Measurements from ENCODE around the gene CUEDC2.
A peak's percentile ranks its signal among the peaks of the same experiment; 100 is the strongest.

Gene CUEDC2

GRCh38 chr10:102424145-102424544 lies 8.2 kb downstream of the CUEDC2 start:
- TF ChIP-seq ZNF274 (IDR thresholded peaks at IDR 0.05; ENCODE audit: low read depth, low read length), result no peak
- H3K4me3 ChIP-seq (ENCODE audit: low read length), result no peak overlapping the region

DNA sequence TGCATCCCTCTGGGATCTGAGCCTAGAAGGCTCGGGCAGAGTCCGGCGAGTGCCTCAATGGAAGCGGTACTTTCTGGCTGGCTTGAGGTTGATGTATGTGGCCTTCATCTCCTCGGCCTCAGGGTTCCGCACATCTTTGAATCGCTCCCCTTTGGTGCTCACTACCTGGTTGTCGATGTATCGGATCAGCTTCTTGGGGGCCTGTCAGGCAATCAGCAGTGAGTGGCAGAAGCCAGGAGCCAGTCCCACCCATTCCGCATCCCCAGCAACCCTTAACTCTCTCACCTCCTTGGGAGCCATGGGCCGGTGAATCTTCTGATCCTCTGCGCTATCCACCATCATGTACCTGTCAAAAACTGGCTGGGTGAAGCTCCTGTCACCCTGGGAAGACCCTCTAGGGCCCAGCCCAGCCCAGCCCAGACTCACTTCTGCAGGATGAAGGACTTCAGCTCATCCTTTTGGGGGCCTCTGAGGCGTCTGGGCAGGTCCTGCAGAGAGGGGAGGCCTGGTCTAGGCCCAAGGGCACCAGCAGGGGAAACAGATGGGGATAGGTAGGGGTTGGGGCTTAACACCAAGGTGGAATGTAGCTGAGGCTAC lies 8.9 kb downstream of the CUEDC2 start:
- H3K4me3 ChIP-seq (ENCODE audit: low read length), result no peak overlapping the region
- TF ChIP-seq ZNF274 (IDR thresholded peaks at IDR 0.05; ENCODE audit: low read depth, low read length), result no peak

DNA sequence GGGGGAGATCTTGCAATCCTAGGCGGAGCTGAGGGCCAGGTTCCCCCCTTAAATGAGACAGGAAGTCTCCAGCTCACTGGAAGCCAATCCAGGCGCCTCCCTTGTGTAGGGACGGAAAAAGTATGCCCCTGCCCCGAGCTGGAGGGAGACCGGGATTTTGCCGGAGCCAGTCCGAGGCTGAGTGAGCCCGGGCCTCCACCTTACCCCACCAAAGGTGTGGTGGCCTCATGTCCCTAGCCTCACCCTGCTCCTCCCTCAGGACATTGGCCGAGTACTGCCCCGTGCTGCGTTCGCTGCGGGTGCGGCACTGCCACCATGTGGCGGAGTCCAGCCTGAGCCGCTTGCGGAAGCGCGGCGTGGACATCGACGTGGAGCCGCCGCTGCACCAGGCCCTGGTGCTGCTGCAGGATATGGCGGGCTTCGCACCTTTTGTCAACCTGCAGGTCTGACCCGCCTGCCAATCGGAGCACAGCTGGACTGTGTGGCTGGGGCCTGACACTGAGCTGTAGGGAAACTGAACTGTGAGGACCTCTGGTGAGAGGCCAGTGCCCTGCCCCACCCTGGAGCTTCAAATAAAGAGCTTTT lies 9.7 kb downstream of the CUEDC2 start:
- peak overlapping the region; percentile 74; the same call in 1 of the 2 replicates for H3K4me3 ChIP-seq (ENCODE audit: low read length)
- TF ChIP-seq ZNF274 (IDR thresholded peaks at IDR 0.05; ENCODE audit: low read depth, low read length), result no peak

- peak overlapping the region; percentile 74 for H3K4me3 ChIP-seq (ENCODE audit: low read length)
- TF ChIP-seq ZNF274 (IDR thresholded peaks at IDR 0.05; ENCODE audit: low read depth, low read length), result no peak
Measured at GRCh38 chr10:102421757-102422512, 10.4 kb downstream of the CUEDC2 start.

GRCh38 chr10:102421507-102421756 lies 10.9 kb downstream of the CUEDC2 start:
- TF ChIP-seq ZNF274 (IDR thresholded peaks at IDR 0.05; ENCODE audit: low read depth, low read length), result no peak
- H3K4me3 ChIP-seq (ENCODE audit: low read length), result peak overlapping the region; percentile 74

DNA sequence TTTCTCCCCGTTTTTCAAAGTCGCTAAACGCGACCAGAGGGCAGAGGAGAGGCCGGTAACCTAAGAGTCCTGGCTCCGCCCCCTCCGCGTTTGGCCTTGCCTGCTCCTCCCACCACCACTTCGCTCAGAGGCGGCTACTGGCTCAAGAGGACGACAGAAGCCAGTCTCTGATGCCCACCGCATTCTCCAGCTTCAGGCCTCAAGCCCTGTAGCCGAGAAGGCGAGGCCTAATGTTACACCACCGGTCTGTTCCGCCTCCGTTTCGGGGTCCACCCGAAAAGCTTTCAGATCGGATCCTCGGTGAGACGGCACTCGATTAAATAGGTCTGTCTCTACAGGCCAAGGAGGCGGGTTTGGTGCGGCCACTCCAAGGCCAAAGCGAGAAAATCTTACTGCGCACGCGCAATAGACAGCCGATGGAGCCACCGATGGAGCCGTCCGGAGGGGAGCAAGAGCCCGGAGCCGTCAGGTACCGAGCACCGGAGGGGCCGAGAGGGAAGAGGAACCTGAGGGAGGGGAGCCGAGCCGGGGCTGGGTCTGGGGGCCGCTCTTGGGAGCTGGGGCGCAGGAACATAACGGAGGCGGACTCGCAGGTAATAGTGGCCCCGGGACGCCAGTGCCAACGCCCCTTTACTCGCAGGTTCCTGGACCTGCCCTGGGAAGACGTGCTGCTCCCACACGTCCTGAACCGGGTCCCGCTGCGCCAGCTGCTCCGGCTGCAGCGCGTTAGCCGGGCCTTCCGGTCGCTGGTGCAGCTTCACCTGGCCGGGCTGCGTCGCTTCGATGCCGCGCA lies 11.5 kb downstream of the CUEDC2 start, which contains the start of gene FBXL15:
Gene FBXL15 (plus strand): TSS at position 123 of the 793 bp plus-strand sequence. CDS start 294 bp downstream, at position 417.
- H3K4me3 ChIP-seq (ENCODE audit: low read length), result peak within 1 kb of the TSS; percentile 74
- TF ChIP-seq ZNF274 (IDR thresholded peaks at IDR 0.05; ENCODE audit: low read depth, low read length), result no peak

GRCh38 chr10:102420181-102420713 lies 12.1 kb downstream of the CUEDC2 start:
- TF ChIP-seq ZNF274 (IDR thresholded peaks at IDR 0.05; ENCODE audit: low read depth, low read length), result no peak
- H3K4me3 ChIP-seq (ENCODE audit: low read length), result peak overlapping the region; percentile 74

DNA sequence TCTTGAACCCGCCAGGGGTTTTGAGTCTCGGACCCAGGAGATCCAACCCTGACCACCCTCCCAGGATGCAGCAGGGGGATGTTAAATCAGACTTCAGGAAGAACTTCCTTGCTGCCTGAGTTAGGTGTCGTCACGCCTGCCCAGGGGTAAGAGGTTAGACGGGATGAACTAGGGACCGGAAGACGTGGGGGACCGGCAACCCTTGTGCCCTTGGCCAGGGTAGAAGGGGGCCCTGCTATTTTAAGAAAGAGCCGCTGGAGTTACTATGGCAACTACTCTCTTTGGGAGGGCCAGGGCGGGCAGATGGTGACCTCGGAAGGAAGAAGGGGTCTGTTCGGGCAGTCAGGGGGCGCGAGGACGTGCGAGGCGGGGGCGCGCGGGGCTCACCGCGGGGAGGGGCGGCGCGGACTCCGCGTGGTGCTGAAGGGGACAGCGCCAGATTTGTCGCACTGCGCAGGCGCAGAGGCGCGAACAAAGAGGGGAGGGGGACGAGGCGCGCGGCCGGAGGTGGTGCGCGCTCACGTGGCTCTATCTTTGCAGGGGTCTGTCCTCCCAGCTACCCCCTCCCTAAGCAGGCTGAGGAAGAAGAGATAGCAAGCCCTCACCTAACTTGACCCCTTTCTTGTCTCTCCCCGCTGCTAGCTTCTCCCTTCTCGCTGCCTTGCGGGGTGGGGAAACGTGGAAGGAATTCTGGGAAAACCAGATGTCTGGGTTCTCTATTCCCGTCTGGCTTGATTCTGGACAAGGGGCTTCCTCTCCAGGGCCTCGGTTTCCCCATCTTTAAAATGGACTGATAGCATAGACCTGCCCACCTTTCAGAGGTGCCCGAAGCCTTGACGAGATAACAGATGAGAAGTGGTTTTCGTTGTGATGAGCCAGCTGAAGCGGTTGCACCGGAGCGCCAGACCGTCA lies 12.8 kb downstream of the CUEDC2 start:
- no peak for TF ChIP-seq ZNF274 (IDR thresholded peaks at IDR 0.05; ENCODE audit: low read depth, low read length)
- H3K4me3 ChIP-seq (ENCODE audit: low read length), result peak overlapping the region; percentile 74; the same call in 1 of the 2 replicates

GRCh38 chr10:102418622-102419268 lies 13.6 kb downstream of the CUEDC2 start, which contains the start of gene PSD:
Gene PSD (minus strand): TSS chr10:102418785. CDS start chr10:102417038, 1,747 bp downstream.
- H3K4me3 ChIP-seq (ENCODE audit: low read length), result peak within 1 kb of the TSS; percentile 74; the same call in 1 of the 2 replicates
- no peak for TF ChIP-seq ZNF274 (IDR thresholded peaks at IDR 0.05; ENCODE audit: low read depth, low read length)

GRCh38 chr10:102416695-102417094 lies 15.7 kb downstream of the CUEDC2 start:
- no peak overlapping the region for H3K4me3 ChIP-seq (ENCODE audit: low read length)
- no peak for TF ChIP-seq ZNF274 (IDR thresholded peaks at IDR 0.05; ENCODE audit: low read depth, low read length)

DNA sequence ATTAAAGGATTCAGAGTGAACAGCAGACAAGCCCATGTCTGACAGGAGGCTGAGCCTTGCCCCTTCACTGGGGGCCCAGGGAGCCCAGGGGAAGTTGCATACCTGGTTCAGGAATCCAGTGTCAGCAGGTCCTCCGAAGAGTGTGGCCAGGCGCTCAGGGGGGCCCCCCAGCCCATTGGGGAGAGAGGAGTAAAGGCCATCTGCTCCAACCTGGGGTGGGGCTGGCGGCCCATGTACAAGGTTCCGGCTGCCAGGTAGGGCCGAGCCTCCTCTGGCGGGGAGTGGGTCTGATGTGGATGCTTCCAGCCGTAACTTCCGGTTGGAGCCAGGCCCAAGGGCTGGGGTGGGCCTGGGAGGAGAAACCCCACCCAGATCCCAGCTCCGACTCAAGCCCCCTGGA lies 16.1 kb downstream of the CUEDC2 start:
- no peak overlapping the region for H3K4me3 ChIP-seq (ENCODE audit: low read length)
- TF ChIP-seq ZNF274 (IDR thresholded peaks at IDR 0.05; ENCODE audit: low read depth, low read length), result no peak

DNA sequence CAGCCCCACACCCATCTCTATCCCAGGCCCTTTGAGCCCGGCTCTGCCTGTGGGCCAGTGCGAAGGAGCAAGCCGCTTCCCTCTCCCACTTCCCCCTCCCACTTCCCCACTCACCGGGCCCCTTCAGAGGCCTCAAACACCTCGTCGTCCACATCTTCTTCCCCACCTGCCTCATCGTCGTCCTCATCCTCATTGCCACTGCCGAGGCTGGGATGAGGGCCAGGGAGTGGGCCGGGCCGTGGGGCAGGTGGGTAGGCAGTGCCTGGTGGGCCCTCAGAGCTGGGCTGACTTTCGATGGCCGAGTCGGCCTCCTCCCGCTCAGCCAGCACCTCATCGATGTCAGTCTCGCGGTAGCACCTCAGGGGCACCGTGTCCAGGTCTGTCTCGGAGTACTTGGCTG lies 17.6 kb downstream of the CUEDC2 start:
- no peak for TF ChIP-seq ZNF274 (IDR thresholded peaks at IDR 0.05; ENCODE audit: low read depth, low read length)
- H3K4me3 ChIP-seq (ENCODE audit: low read length), result no peak overlapping the region
